GM19099 (cell line): ENCODE results near the gene RHEB.

ENCODE experiments used
- POLR2A ChIP-seq: IDR thresholded peaks from 3 replicates; pipeline ENCODE4 v1.6.1; 2011; ENCODE audit warnings: low read depth; ENCODE audit not compliant: insufficient read length; ENCODE audit errors: extremely low read depth

RHEB gene

GRCh38 chr7:151519765-151520418 is at the start of gene RHEB:
Gene RHEB (minus strand): TSS chr7:151519895. CDS start chr7:151519511, 384 bp downstream.
- no peak for TF ChIP-seq POLR2A

DNA sequence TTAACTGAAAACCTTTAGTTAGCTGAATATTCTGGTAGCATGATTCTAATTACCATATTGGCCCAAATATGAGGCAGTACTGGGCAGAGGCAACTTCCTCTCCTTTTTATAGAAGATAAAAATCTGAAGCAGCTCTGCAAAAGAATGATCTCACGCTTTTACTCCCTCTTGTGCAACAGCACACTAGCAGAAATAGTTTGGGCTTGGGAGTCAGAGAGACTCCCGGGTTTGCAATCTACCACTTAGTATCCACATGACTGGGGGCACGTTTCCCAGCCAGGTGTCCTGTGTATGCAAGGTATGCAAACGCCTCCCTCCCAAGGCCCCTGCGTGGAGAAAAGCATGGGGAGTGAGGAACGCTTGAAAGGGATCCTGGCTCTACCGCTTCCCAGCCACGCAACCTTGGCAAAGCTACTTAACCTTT is 47.2 kb upstream of the RHEB start:
- TF ChIP-seq POLR2A, result no peak

DNA sequence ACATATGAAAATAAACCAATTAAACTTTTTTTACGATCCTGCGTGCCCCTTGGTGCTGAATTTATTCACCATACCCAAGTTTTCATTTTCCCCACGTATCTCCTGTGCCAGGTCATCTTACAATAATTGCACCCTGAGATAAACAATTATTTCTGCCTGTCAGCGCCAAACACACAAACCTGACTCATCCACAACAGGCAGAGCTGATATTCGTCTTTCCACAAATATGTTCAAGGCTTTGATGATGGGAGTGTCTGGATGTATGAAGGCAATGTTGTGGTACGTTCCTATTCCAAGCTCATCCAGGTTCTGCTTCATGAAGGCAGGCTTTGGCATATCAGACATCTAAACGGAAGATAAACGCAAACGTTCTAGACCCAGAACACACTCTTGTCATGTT is 45.8 kb upstream of the RHEB start:
- no peak for TF ChIP-seq POLR2A

DNA sequence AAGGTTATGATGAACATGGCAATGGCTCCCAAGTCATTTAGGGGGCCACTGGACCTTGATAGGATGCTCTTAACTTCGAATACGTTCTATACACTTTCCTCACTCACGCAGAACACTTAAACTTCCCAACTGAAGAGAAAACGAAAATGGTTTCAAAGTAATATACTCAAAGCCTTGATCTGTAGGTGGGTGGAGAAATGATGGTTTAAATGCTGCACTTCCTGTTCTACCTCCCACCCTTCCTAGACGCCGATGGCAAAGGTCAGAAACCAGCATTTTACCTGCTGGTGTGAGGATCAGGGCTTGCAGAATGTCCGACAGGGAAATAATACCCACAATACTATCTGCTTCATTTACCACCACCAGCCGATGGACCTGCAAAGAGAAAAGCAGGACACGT is 40.5 kb upstream of the RHEB start:
- no peak for TF ChIP-seq POLR2A

DNA sequence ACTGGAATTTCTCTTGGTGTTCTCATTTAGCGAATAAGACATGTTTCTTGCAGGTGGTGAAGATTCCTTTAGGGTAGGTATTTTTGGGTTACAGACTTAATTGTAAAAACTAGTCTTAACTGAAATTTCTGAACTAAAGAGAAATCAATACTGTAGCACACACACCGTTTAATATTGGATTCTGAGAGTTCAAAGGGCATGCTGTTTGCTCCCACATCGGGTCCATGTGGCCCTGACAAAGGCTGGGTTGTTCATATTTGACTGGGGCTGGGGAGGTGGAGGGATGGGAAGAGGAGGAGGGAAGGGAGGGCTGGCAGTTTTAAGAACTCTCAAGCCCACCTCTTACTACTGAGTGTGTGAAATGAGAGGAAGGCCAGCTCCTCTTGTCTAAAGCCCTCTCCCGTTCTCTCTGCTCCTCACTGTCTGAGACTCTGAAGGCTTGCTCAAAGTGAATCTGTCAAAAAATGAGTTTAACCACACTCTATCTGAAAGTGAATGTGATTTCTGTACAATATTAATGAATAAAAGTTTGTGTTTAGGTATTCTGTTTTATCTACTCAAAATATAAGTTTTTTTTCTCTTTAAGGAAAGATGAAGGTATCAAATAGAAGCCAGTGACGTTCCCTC is 40.0 kb upstream of the RHEB start:
- TF ChIP-seq POLR2A, result no peak

DNA sequence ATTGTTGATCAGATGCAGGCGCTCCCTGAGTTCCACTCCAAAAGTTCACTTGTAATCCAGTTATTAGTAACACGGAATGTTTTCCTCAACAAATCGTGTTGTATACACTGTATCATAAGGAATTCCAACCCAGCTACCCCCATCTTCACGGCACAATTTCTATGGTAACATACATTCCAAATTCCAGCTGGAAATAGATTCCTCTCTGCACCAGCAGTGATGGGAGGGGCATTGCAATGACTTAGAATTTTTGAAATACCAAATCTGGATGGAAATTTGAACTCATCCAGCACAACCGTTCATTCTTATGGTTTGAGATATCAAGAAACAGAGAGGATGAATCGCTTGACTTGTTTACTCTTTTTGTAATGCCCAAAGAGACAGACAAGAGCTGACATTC is 38.9 kb upstream of the RHEB start:
- TF ChIP-seq POLR2A, result no peak

DNA sequence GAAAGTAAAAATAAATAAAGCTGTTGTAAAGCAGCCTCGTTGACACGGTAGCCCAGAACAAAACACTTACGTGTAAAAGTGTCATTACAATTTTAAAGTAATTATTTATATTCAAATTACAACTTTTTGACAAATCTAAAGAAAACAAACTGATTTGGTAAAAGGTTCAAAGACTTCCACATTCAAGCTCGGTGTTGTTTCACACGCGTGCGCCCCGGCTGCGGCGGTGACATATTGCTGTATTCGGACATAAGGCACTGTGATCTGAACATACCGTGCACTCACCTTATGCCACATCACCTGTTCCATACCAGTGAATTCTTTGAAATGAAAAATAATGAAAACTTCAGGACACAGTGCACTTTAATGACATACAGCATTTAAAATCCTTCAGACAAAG is 36.9 kb upstream of the RHEB start:
- TF ChIP-seq POLR2A, result no peak

DNA sequence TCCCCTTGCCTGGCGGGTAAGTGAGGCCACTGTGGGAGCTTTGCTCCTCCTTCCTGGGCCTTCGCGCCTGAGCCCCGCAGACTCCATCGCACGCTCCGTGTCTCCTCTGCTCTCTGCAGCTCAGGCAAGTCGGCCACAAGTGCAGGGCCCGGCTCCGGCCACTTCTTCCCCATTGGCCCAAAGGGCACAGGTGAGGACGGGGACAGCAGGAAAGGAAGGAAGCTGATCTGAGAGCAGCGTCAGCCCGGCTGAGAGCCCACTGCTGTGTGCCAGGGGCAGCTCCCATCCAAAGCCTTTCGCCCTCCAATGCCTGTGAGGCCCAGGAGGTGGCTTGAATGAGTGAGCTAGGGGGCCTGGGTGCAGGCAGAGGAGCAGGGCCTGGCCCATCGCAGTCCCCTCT is 33.7 kb upstream of the RHEB start:
- TF ChIP-seq POLR2A, result no peak

GRCh38 chr7:151552352-151553028 is 32.8 kb upstream of the RHEB start:
- TF ChIP-seq POLR2A, result no peak

GRCh38 chr7:151551820-151552219 is 32.1 kb upstream of the RHEB start:
- TF ChIP-seq POLR2A, result no peak

- TF ChIP-seq POLR2A, result no peak
These were observed 31.1 kb upstream of the RHEB start for GRCh38 chr7:151550656-151551286.

- TF ChIP-seq POLR2A, result no peak
These were observed 29.9 kb upstream of the RHEB start for GRCh38 chr7:151549644-151550043.

DNA sequence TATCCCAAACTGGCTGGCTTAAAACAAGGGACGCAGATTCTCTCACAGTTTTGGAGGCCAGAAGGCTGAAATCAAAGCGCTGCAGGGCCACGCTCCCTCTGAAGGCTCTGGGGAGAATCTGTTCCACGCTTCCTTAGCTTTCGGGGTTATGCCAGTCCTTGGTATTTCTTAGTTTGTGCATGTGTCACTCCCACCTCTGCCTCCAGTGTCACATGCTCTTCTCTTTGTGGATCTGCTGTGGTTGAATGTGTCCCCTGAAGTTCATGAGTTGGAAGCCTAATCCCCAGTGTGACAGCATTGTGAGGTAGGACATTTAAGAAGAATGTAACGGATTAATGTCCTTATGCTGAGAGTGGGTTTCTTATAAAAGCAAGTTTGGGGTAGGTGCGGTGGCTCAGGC is 29.4 kb upstream of the RHEB start:
- TF ChIP-seq POLR2A, result no peak

DNA sequence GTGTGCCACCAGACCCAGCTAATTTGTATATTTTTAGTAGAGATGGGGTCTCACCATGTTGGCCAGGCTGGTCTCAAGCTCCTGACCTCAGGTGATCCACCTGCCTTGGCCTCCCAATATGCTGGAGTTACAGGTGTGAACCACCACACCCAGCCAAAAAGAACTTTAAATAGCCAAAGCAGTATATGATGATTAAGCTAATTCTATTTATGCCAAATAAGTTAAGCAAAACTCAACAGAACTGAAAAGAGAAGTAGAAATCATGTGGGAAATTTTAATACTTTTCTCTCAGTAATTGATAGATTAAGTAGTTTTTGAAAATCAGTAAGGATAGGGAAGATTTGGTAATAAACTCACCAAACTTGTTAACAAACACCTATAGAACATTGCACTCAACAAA is 24.5 kb upstream of the RHEB start:
- no peak for TF ChIP-seq POLR2A

DNA sequence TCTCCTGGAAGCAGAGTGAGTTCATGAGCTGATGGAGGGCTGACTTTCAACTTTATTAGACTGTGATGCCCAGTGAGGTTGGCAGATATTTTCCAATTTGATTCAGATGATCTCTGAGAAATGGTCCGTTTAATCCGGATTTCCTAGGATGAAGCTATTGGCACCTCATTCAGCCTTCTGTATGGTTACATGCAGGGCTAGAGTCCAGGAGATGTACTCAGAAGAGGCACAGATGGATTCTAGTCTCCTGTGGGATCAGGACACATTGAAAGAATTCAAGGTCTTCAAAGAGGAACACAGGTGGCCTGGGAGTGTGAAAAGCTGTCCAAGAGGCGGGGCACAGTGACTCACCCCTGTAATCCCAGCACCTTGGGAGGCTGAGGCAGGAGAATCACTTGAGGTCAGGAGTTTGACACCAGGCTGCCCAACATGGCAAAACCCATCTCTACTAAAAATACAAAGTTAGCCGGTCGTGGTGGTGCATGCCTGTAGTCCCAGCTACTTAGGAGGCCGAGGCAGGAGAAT is 23.0 kb upstream of the RHEB start:
- no peak for TF ChIP-seq POLR2A
